Measurements from ENCODE around the gene PSMD12. TPM values are rescaled to one million over a fixed set of nuclear protein-coding genes. Genes with fewer than 3 reads are reported as not detected.

Gene PSMD12
- total RNA-seq, 1 donor from 2014 or later: 55.7 TPM

- DNase-seq: no peak
- peak overlapping the region; percentile 97 for H3K4me3 Mint-ChIP-seq (ENCODE audit: unreplicated experiment)
- H3K4me1 Mint-ChIP-seq (ENCODE audit: low read depth, unreplicated experiment): peaks cover 12% of the 10 kb centered on the region
- TF ChIP-seq, protein P1, sequence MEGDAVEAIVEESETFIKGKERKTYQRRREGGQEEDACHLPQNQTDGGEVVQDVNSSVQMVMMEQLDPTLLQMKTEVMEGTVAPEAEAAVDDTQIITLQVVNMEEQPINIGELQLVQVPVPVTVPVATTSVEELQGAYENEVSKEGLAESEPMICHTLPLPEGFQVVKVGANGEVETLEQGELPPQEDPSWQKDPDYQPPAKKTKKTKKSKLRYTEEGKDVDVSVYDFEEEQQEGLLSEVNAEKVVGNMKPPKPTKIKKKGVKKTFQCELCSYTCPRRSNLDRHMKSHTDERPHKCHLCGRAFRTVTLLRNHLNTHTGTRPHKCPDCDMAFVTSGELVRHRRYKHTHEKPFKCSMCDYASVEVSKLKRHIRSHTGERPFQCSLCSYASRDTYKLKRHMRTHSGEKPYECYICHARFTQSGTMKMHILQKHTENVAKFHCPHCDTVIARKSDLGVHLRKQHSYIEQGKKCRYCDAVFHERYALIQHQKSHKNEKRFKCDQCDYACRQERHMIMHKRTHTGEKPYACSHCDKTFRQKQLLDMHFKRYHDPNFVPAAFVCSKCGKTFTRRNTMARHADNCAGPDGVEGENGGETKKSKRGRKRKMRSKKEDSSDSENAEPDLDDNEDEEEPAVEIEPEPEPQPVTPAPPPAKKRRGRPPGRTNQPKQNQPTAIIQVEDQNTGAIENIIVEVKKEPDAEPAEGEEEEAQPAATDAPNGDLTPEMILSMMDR (IDR thresholded peaks at IDR 0.05; ENCODE audit: partially characterized antibody, unreplicated experiment): no peak
- H3K36me3 Mint-ChIP-seq (ENCODE audit: unreplicated experiment): no peaks in the 10 kb centered on the region
- peaks cover 3% of the 10 kb centered on the region for H3K27me3 Mint-ChIP-seq (ENCODE audit: unreplicated experiment)
- H3K9me3 Mint-ChIP-seq (ENCODE audit: unreplicated experiment): no peaks in the 10 kb centered on the region
- peak overlapping the region; percentile 91 for H3K27ac Mint-ChIP-seq (ENCODE audit: unreplicated experiment)
These were observed 612 bp downstream of the PSMD12 start for GRCh38 chr17:67365738-67366192.

- no peak for DNase-seq
- H3K4me1 Mint-ChIP-seq (ENCODE audit: low read depth, unreplicated experiment): peaks cover 12% of the 10 kb centered on the region
- peak overlapping the region; percentile 91 for H3K27ac Mint-ChIP-seq (ENCODE audit: unreplicated experiment)
- peak overlapping the region; percentile 97 for H3K4me3 Mint-ChIP-seq (ENCODE audit: unreplicated experiment)
- no peaks in the 10 kb centered on the region for H3K9me3 Mint-ChIP-seq (ENCODE audit: unreplicated experiment)
- H3K27me3 Mint-ChIP-seq (ENCODE audit: unreplicated experiment): peaks cover 3% of the 10 kb centered on the region
- TF ChIP-seq, protein P1 (IDR thresholded peaks at IDR 0.05; ENCODE audit: partially characterized antibody, unreplicated experiment): no peak
- no peaks in the 10 kb centered on the region for H3K36me3 Mint-ChIP-seq (ENCODE audit: unreplicated experiment)
These were observed 1.3 kb downstream of the PSMD12 start for GRCh38 chr17:67364847-67365737.

GRCh38 chr17:67362173-67362572, 4.2 kb downstream of the PSMD12 start:
- H3K4me3 Mint-ChIP-seq (ENCODE audit: unreplicated experiment): no peak overlapping the region
- peaks cover 3% of the 10 kb centered on the region for H3K27me3 Mint-ChIP-seq (ENCODE audit: unreplicated experiment)
- TF ChIP-seq, protein P1 (IDR thresholded peaks at IDR 0.05; ENCODE audit: partially characterized antibody, unreplicated experiment): no peak
- H3K4me1 Mint-ChIP-seq (ENCODE audit: low read depth, unreplicated experiment): peaks cover 12% of the 10 kb centered on the region
- no peaks in the 10 kb centered on the region for H3K9me3 Mint-ChIP-seq (ENCODE audit: unreplicated experiment)
- no peak for DNase-seq
- peak overlapping the region; percentile 1 for H3K27ac Mint-ChIP-seq (ENCODE audit: unreplicated experiment)
- H3K36me3 Mint-ChIP-seq (ENCODE audit: unreplicated experiment): no peaks in the 10 kb centered on the region

GRCh38 chr17:67360880-67361279, 5.5 kb downstream of the PSMD12 start:
- Mint-ChIP-seq H3K9me3 (ENCODE audit: unreplicated experiment) (no peaks in the 10 kb centered on the region), H3K4me1 (ENCODE audit: low read depth, unreplicated experiment) (peaks cover 9% of the 10 kb centered on the region), H3K27me3 (ENCODE audit: unreplicated experiment) (peaks cover 2% of the 10 kb centered on the region), H3K4me3 (ENCODE audit: unreplicated experiment) (no peak overlapping the region), H3K27ac (ENCODE audit: unreplicated experiment) (no peak overlapping the region), H3K36me3 (ENCODE audit: unreplicated experiment) (no peaks in the 10 kb centered on the region)
- TF ChIP-seq, protein P1 (IDR thresholded peaks at IDR 0.05; ENCODE audit: partially characterized antibody, unreplicated experiment): no peak
- DNase-seq: no peak

Data from glutamatergic neuron (in vitro differentiated cells).